ENCODE measurements around the gene INTS1. TPM values are rescaled to one million over a fixed set of nuclear protein-coding genes. Genes with fewer than 3 reads are reported as not detected.

The INTS1 gene
- polyA plus RNA-seq, 2 of the 4 experiments (the other 2 are of a cell fraction): 14.6 to 48.1 TPM

DNA sequence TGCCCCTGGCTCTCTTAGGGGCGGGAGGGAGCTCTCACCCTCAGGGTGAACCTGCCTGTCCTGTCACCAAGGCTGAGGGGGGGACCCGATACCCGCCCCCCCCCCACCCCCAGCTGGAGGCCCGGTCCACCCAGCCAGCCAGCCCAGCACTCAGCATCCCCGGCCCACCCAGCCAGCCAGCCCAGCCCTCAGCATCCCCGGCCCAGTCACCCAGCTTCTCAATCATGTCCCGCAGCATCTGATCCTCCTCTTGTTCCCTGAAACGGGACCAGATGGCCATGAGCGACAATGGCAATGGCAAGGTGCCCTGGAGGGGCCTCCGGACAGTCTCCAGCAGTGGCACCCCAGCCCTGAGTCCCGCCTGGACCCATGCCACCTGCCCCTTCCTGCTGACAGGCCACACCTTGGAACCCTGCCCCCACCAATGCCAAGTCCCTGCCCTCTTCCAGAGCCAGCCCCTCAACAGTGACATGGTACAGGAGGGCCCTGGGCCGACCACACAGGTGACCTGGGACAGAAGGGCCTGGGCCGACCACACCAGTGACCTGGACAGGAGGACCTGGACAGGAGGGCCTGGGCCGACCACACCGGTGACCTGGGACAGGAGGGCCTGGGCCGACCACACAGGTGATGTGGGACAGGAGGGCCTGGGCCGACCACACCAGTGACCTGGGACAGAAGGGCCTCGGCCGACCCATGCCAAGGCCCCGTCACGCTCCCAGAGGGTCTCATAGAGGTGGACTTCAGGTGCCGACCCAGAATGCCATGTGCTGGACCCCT is 69.1 kb downstream of the INTS1 start:
- peaks cover 4% of the 10 kb centered on the region; the same call in 2 of the 3 replicates for H3K4me1 ChIP-seq
- ChIA-PET POLR2A (no interaction called here), CTCF (interaction anchor here (0.5 to 10.9 kb wide), 5 partner anchors 22 to 242 kb away, joined by 3 to 90 read pairs (median 6); partner anchors contain the start of gene MICALL2)
- H3K4me3 ChIP-seq: no peak overlapping the region
- no peak overlapping the region for H3K27ac ChIP-seq
- no peak for DNase-seq (ENCODE audit: low read depth in 1 of 2, low spot score in 1 of 2)
- TF ChIP-seq RAD21 (conservative IDR thresholded peaks at IDR 0.05 in 1 of 2, IDR thresholded peaks at IDR 0.05 in 1 of 2) (no peak), HOXA7 (CRISPR knock-in tag; IDR thresholded peaks at IDR 0.05) (no peak), EHMT2 (IDR thresholded peaks at IDR 0.05; ENCODE audit: low read depth) (no peak), TFCP2L1 (CRISPR knock-in tag; IDR thresholded peaks at IDR 0.05) (no peak), ZFP36 (IDR thresholded peaks at IDR 0.05; ENCODE audit: borderline replicate concordance, partially characterized antibody) (no peak), E2F6 (IDR thresholded peaks at IDR 0.05; ENCODE audit: borderline replicate concordance, low read depth) (no peak), HDAC2 (IDR thresholded peaks at IDR 0.05) (no peak), SMC3 (IDR thresholded peaks at IDR 0.05) (no peak), KDM5A (IDR thresholded peaks at IDR 0.05) (no peak), FOSB (CRISPR knock-in tag; IDR thresholded peaks at IDR 0.05) (no peak), BCL3 (IDR thresholded peaks at IDR 0.05) (no peak)
- H3K4me2 ChIP-seq: no peak overlapping the region
- no peak for ATAC-seq
- FAIRE-seq: no peak
- WGBS (ENCODE audit: missing lambda C conversion rate): 91% methylated on average over 13 of the region's 22 CpGs
- no peaks in the 10 kb centered on the region for H3K9me3 ChIP-seq

DNA sequence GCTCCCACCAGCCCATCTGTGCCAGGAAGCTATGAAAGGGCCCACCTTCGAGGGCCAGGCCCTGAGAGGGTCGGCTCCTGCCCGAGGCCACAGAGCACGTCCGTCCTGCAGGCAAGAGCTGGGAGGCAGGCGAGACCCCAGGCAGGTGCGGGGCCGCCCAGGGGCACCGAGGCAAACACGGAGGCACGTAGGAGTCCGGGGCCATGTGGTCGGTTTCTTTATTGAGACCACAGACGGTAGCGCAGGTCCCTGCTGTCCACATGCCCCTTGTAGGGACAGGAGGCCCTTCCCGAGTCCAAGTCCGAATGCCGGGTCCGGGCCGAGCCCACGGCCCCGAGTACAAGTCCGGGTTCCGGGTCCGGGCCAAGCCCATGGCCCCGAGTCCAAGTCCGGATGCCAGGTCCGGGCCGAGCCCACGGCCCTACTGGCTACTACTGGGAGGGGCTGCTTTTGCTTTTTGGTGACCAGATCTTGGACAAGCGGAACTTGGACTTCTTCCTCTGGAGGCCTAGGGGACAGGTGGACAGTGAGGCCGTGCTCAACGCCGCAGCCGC is 69.9 kb downstream of the INTS1 start:
- DNase-seq (ENCODE audit: low read depth in 1 of 2, low spot score in 1 of 2): no peak
- 98% methylated on average over 12 of the region's 35 CpGs for WGBS (ENCODE audit: missing lambda C conversion rate)
- TF ChIP-seq ATOH8 (CRISPR knock-in tag; IDR thresholded peaks at IDR 0.05; ENCODE audit: low read depth) (no peak), CBX8 (IDR thresholded peaks at IDR 0.05) (no peak), HEYL (CRISPR knock-in tag; IDR thresholded peaks at IDR 0.05) (no peak), CHD2 (IDR thresholded peaks at IDR 0.05; ENCODE audit: low read length, partially characterized antibody) (no peak), BHLHE40 (IDR thresholded peaks at IDR 0.05; ENCODE audit: low read depth, low read length) (no peak), FOSL2 (IDR thresholded peaks at IDR 0.05) (no peak), FOSL2 (CRISPR knock-in tag; IDR thresholded peaks at IDR 0.05) (no peak), SREBF2 (IDR thresholded peaks at IDR 0.05) (no peak), ZC3H11A (IDR thresholded peaks at IDR 0.05) (no peak), USF2 (IDR thresholded peaks at IDR 0.05) (no peak), FOSB (CRISPR knock-in tag; IDR thresholded peaks at IDR 0.05) (no peak), CHD4 (IDR thresholded peaks at IDR 0.05; ENCODE audit: borderline replicate concordance) (no peak), RCOR1 (IDR thresholded peaks at IDR 0.05; ENCODE audit: low read depth, low read length) (no peak)
- ATAC-seq: no peak
- CTCF ChIA-PET: interaction anchor here (0.5 to 10.9 kb wide), 10 partner anchors 8 to 241 kb away, joined by 3 to 90 read pairs (median 32); partner anchors contain the start of gene MICALL2
- Histone ChIP-seq H3K9me3 (no peaks in the 10 kb centered on the region), H3K4me1 (peaks cover 4% of the 10 kb centered on the region; the same call in 2 of the 3 replicates), H3K4me2 (no peak overlapping the region), H3K27ac (no peak overlapping the region), H3K4me3 (no peak overlapping the region)
- POLR2A ChIA-PET: no interaction called here
- no peak for FAIRE-seq

Data from A549 (cell line).